IPS-11a (cell line): Measurements from ENCODE around the gene MAPK8IP3.
"Not testable (repeated sequence)": the region's sequence is repeated elsewhere in the genome, so short reads cannot be mapped to it uniquely, and the experiment has no call there.

Experiments
- H3K4me3 ChIP-seq: one replicate; pipeline ENCODE4 v1.5.1; 2013; ENCODE audit warnings: low read depth, low read length, control low read depth

Gene MAPK8IP3

GRCh38 chr16:1710811-1711507, 5.0 kb downstream of the MAPK8IP3 start:
- no peak overlapping the region for H3K4me3 ChIP-seq

- H3K4me3 ChIP-seq = no peak overlapping the region
Observed at GRCh38 chr16:1712791-1713261, 6.8 kb downstream of the MAPK8IP3 start.

GRCh38 chr16:1713331-1713730, 7.3 kb downstream of the MAPK8IP3 start:
- H3K4me3 ChIP-seq = no peak overlapping the region

- H3K4me3 ChIP-seq = no peak overlapping the region
Observed at GRCh38 chr16:1713933-1714332, 7.9 kb downstream of the MAPK8IP3 start.

- no peak overlapping the region for H3K4me3 ChIP-seq
Observed at GRCh38 chr16:1715220-1715619, 9.2 kb downstream of the MAPK8IP3 start.

- H3K4me3 ChIP-seq = not testable (repeated sequence)
Observed at GRCh38 chr16:1718236-1718635, 12.2 kb downstream of the MAPK8IP3 start.

GRCh38 chr16:1719559-1720229, 13.7 kb downstream of the MAPK8IP3 start:
- not testable (repeated sequence) for H3K4me3 ChIP-seq

GRCh38 chr16:1721372-1721771, 15.4 kb downstream of the MAPK8IP3 start:
- H3K4me3 ChIP-seq = no peak overlapping the region

GRCh38 chr16:1723450-1724147, 17.6 kb downstream of the MAPK8IP3 start:
- H3K4me3 ChIP-seq = no peak overlapping the region

GRCh38 chr16:1724491-1724890, 18.5 kb downstream of the MAPK8IP3 start:
- no peak overlapping the region for H3K4me3 ChIP-seq

GRCh38 chr16:1726661-1727502, 20.9 kb downstream of the MAPK8IP3 start:
- no peak overlapping the region for H3K4me3 ChIP-seq

GRCh38 chr16:1727651-1728624, 21.9 kb downstream of the MAPK8IP3 start:
- no peak overlapping the region for H3K4me3 ChIP-seq

GRCh38 chr16:1729026-1729425, 23.0 kb downstream of the MAPK8IP3 start:
- H3K4me3 ChIP-seq = no peak overlapping the region

GRCh38 chr16:1729445-1729844, 23.4 kb downstream of the MAPK8IP3 start:
- H3K4me3 ChIP-seq = no peak overlapping the region

GRCh38 chr16:1731073-1731472, 25.1 kb downstream of the MAPK8IP3 start:
- H3K4me3 ChIP-seq = no peak overlapping the region

- no peak overlapping the region for H3K4me3 ChIP-seq
Observed at GRCh38 chr16:1731603-1732002, 25.6 kb downstream of the MAPK8IP3 start.

- no peak overlapping the region for H3K4me3 ChIP-seq
Observed at GRCh38 chr16:1732071-1732470, 26.1 kb downstream of the MAPK8IP3 start.

GRCh38 chr16:1732551-1732987, 26.6 kb downstream of the MAPK8IP3 start:
- H3K4me3 ChIP-seq = not testable (repeated sequence)

GRCh38 chr16:1734123-1734522, 28.1 kb downstream of the MAPK8IP3 start:
- H3K4me3 ChIP-seq = no peak overlapping the region

GRCh38 chr16:1734816-1735215, 28.8 kb downstream of the MAPK8IP3 start:
- H3K4me3 ChIP-seq = no peak overlapping the region
